Neuronal stem cell (in vitro differentiated cells): ENCODE results near the gene POC1B.

Experiments
- DNase-seq: peaks from one replicate; pipeline ENCODE4 v3.0.0-alpha.2; 2013; ENCODE audit warnings: low spot score
- H2AFZ ChIP-seq: one replicate; pipeline ENCODE4 v1.6.1; 2013; ENCODE audit warnings: mild to moderate bottlenecking, low read length, inconsistent platforms
- H2AK5ac ChIP-seq: 2 replicates; pipeline ENCODE4 v1.6.1; 2013; ENCODE audit warnings: low read depth, mild to moderate bottlenecking, inconsistent platforms, low read length, moderate library complexity, mixed read lengths
- H2BK120ac ChIP-seq: 2 replicates; pipeline ENCODE4 v1.6.1; 2013; ENCODE audit warnings: low read depth, mild to moderate bottlenecking, inconsistent platforms, low read length, moderate library complexity, mixed read lengths
- H2BK12ac ChIP-seq: one replicate; pipeline ENCODE4 v1.6.1; 2013; ENCODE audit warnings: low read length, inconsistent platforms
- H2BK15ac ChIP-seq: 2 replicates; pipeline ENCODE4 v1.6.1; 2013; ENCODE audit warnings: mild to moderate bottlenecking, low read length, inconsistent platforms, mixed read lengths
- H2BK5ac ChIP-seq: one replicate; pipeline ENCODE4 v1.6.1; 2013; ENCODE audit warnings: inconsistent platforms, mild to moderate bottlenecking, low read length, moderate library complexity
- H3K14ac ChIP-seq: one replicate; pipeline ENCODE4 v1.6.1; 2013; ENCODE audit warnings: low read length, inconsistent platforms
- H3K18ac ChIP-seq: 2 replicates; pipeline ENCODE4 v1.6.1; 2013; ENCODE audit warnings: low read length, inconsistent platforms
- H3K23ac ChIP-seq: 2 replicates; pipeline ENCODE4 v1.6.1; 2013; ENCODE audit warnings: low read depth, mild to moderate bottlenecking, mixed read lengths, low read length, inconsistent platforms; ENCODE audit not compliant: poor library complexity
- H3K27ac ChIP-seq: replicated peaks from 3 replicates; pipeline ENCODE4 v1.5.1; 2013; ENCODE audit warnings: low read length, inconsistent platforms
- H3K27me3 ChIP-seq, 3 experiments: 2 replicates each; pipeline ENCODE4 v1.6.1; 2013; ENCODE audit warnings: low read length in 3 of 3, mild to moderate bottlenecking in 2 of 3, inconsistent platforms in 1 of 3, low read depth in 1 of 3, mixed read lengths in 1 of 3, moderate library complexity in 1 of 3; ENCODE audit not compliant: control insufficient read depth in 3 of 3, insufficient read depth in 3 of 3
- H3K36me3 ChIP-seq, 2 donors: replicated peaks in 1 of 2; 2 replicates each; pipeline ENCODE4 v1.6.1; 2013; ENCODE audit warnings: low read length in 2 of 2; ENCODE audit not compliant: control insufficient read depth in 2 of 2, insufficient read depth in 2 of 2
- H3K4ac ChIP-seq: 2 replicates; pipeline ENCODE4 v1.6.1; 2013; ENCODE audit warnings: inconsistent platforms, mild to moderate bottlenecking, low read length, moderate library complexity
- H3K4me1 ChIP-seq, 2 donors: 1 replicate in 1 of 2; 2 replicates in 1 of 2; pipeline ENCODE4 v1.6.1; 2013; ENCODE audit warnings: low read length in 2 of 2, low read depth in 1 of 2; ENCODE audit not compliant: control insufficient read depth in 2 of 2, insufficient read depth in 1 of 2
- H3K4me2 ChIP-seq: one replicate; pipeline ENCODE4 v1.6.1; 2013; ENCODE audit warnings: mild to moderate bottlenecking, low read length, inconsistent platforms; ENCODE audit not compliant: insufficient read depth, poor library complexity, severe bottlenecking
- H3K4me3 ChIP-seq, 2 donors: 2 replicates each; pipeline ENCODE4 v1.5.1; 2013; ENCODE audit warnings: low read length in 2 of 2, mild to moderate bottlenecking in 2 of 2, inconsistent platforms in 1 of 2, moderate library complexity in 1 of 2
- H3K79me1 ChIP-seq: one replicate; pipeline ENCODE4 v1.6.1; 2013; ENCODE audit warnings: low read depth, mild to moderate bottlenecking, inconsistent platforms, low read length, moderate library complexity
- H3K9ac ChIP-seq: one replicate; pipeline ENCODE4 v1.6.1; 2013; ENCODE audit warnings: mild to moderate bottlenecking, low read depth, low read length, inconsistent platforms; ENCODE audit not compliant: poor library complexity
- H3K9me3 ChIP-seq, 2 donors: replicated peaks in 1 of 2; 2 replicates each; pipeline versions ENCODE3 to v1.6.1; 2013; ENCODE audit warnings: low read length in 2 of 2, mild to moderate bottlenecking in 2 of 2, inconsistent platforms in 1 of 2, low read depth in 1 of 2, mixed read lengths in 1 of 2, moderate library complexity in 1 of 2; ENCODE audit not compliant: control insufficient read depth in 2 of 2, insufficient read depth in 1 of 2
- H4K8ac ChIP-seq: one replicate; pipeline ENCODE4 v1.6.1; 2013; ENCODE audit warnings: low read depth, mild to moderate bottlenecking, inconsistent platforms, low read length, moderate library complexity
- H4K91ac ChIP-seq: one replicate; pipeline ENCODE4 v1.6.1; 2013; ENCODE audit warnings: low read length, low read depth, mild to moderate bottlenecking, inconsistent platforms; ENCODE audit not compliant: poor library complexity
- WGBS, 2 donors: extraction: QIAGEN DNeasy Blood & Tissue Kit; methylation state at CpG; one replicate each; pipeline ENCODE4 v1.1.7; 2013; ENCODE audit warnings: missing lambda C conversion rate in 2 of 2, mixed read lengths in 1 of 2; ENCODE audit not compliant: insufficient read length in 2 of 2, insufficient replicate concordance in 1 of 2; ENCODE audit errors: extremely low coverage in 2 of 2; 5-methylcytosine and 5-hydroxymethylcytosine counted together

POC1B gene

DNA sequence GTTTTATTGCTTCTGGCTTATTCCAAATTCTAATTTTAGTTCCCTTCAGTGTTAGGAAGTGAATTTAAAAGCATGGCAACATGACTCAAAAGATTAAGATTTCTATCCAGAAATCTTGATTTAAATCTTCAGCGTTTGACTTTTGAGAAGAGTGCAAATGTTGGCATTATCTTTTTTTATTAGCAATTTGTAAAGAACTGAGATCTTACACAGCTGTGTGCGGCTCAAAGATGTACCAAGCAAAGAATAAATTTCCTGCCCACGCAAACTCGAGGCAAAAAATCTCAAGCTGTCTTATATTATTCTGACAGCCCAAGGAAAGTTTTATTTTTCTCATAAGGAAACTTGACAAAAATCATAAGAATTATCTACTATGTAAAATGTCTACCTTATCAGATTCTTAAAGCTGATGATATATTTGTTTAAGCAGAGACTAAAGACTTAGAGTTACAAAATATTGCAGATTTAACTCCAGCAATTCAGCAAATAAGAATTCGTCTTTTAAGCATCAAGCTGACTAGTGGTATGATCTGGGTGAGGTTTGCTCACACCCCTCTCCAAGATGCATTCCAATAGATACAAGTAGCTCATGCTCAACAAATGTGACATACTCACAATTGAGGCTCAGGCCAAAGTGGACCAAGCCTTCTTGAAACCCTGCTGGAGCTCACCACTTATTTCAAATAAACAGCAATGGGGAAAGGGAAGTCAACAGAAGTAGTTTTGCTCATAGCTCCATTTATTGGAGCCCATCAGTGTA, 47.4 kb upstream of the POC1B start:
- no peak overlapping the region for H2BK120ac ChIP-seq
- H3K9me3 ChIP-seq, result no peaks in the 10 kb centered on the region
- no CpG with 5 or more reads among the region's 5 CpGs for WGBS, 2 donors
- no peak overlapping the region for H3K4me2 ChIP-seq
- H3K14ac ChIP-seq, result no peak overlapping the region
- H3K23ac ChIP-seq, result no peak overlapping the region
- no peak overlapping the region for H3K4me3 ChIP-seq
- no peaks in the 10 kb centered on the region for H3K79me1 ChIP-seq
- H3K4ac ChIP-seq, result no peak overlapping the region
- no peak overlapping the region for H4K91ac ChIP-seq
- H2BK15ac ChIP-seq, result no peak overlapping the region
- H2BK12ac ChIP-seq, result no peak overlapping the region
- no peak overlapping the region for H2AK5ac ChIP-seq
- H2BK5ac ChIP-seq, result no peak overlapping the region
- no peak overlapping the region for H4K8ac ChIP-seq
- H3K36me3 ChIP-seq, result no peaks in the 10 kb centered on the region
- H2AFZ ChIP-seq, result no peak overlapping the region
- H3K18ac ChIP-seq, result no peak overlapping the region
- peaks cover 0 to 8% of the 10 kb centered on the region in 2 donors for H3K4me1 ChIP-seq
- DNase-seq, result no peak
- H3K27me3 ChIP-seq, result no peaks in the 10 kb centered on the region
- no peak overlapping the region for H3K27ac ChIP-seq
- no peak overlapping the region for H3K9ac ChIP-seq

DNA sequence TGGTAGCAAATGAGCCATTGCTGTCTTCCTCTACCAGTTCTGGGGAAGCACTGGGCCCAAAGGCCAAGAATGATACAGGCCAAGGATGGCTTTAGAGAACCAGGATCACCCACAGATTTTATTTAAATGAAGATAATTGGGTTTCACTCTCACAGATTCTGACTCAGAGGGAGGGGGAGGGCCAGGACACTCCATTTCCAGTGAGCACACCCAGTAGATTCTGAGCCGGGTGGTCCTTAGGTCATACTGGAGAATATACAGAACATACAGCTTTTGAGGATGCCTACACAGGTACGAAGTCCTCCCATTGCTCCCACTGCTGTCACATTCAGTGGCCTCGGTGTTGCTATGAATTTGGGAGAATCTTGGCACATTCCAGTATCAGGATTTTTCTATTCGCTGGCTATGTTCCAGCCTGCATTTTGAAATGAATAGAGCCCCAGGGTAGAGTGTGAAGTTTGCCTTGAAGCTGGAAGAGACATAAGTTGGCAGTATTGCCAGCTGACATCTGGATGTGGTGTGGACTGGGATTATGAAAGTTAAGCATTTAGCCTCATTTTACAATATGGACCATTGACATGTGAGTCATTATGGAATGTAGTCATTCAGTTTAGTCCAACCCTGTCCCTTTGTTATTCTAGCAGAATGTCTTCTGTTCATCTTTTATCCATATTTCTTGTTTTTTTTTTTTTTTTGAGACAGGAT, 45.8 kb upstream of the POC1B start:
- H2BK12ac ChIP-seq, result no peak overlapping the region
- H4K91ac ChIP-seq, result no peak overlapping the region
- H3K4me3 ChIP-seq, result no peak overlapping the region
- H3K27ac ChIP-seq, result no peak overlapping the region
- no peak overlapping the region for H3K4me2 ChIP-seq
- no peak overlapping the region for H2BK120ac ChIP-seq
- H2BK5ac ChIP-seq, result no peak overlapping the region
- H3K4me1 ChIP-seq, result peaks cover 0 to 8% of the 10 kb centered on the region in 2 donors
- H3K4ac ChIP-seq, result no peak overlapping the region
- no CpG with 5 or more reads among the region's 4 CpGs for WGBS, 2 donors
- H2BK15ac ChIP-seq, result no peak overlapping the region
- no peak overlapping the region for H3K18ac ChIP-seq
- DNase-seq, result no peak
- no peak overlapping the region for H2AK5ac ChIP-seq
- H3K9ac ChIP-seq, result no peak overlapping the region
- H3K23ac ChIP-seq, result no peak overlapping the region
- no peak overlapping the region for H4K8ac ChIP-seq
- H2AFZ ChIP-seq, result no peak overlapping the region
- no peaks in the 10 kb centered on the region for H3K9me3 ChIP-seq
- H3K36me3 ChIP-seq, result no peaks in the 10 kb centered on the region
- no peaks in the 10 kb centered on the region for H3K27me3 ChIP-seq
- no peak overlapping the region for H3K14ac ChIP-seq
- H3K79me1 ChIP-seq, result no peaks in the 10 kb centered on the region

DNA sequence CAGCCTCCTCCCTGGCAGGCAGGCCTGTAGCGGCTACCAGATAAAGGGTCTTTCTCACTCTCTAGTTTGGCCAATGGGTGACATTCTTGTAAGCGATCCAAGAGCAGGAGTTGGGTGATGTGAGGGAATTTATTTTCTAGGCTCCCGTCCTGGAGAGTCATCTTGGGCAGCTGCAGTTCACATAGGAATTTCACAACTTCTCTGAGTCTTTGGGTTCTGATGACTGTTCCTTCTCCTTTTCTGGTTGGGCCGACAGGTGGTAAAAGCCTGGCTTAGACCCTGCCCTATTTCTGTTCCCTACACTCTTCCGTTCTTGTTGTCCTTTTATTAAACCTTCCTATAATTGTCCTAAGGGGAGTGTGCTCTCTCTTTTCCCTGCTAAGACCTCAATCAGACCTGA, 42.6 kb upstream of the POC1B start:
- Histone ChIP-seq H2BK12ac (no peak overlapping the region), H3K14ac (no peak overlapping the region), H3K4me2 (no peak overlapping the region), H2AK5ac (no peak overlapping the region), H3K27me3 (no peaks in the 10 kb centered on the region), H2BK15ac (no peak overlapping the region), H3K23ac (no peak overlapping the region), H3K36me3 (no peaks in the 10 kb centered on the region), H3K18ac (no peak overlapping the region), H3K4me1 (no peaks in the 10 kb centered on the region), H4K91ac (no peak overlapping the region), H3K27ac (no peak overlapping the region), H2BK120ac (no peak overlapping the region), H2AFZ (no peak overlapping the region), H3K4ac (no peak overlapping the region), H3K79me1 (no peaks in the 10 kb centered on the region), H2BK5ac (no peak overlapping the region), H3K4me3 (no peak overlapping the region), H4K8ac (no peak overlapping the region), H3K9ac (no peak overlapping the region), H3K9me3 (no peaks in the 10 kb centered on the region)
- no CpG with 5 or more reads among the region's 5 CpGs for WGBS, 2 donors
- no peak for DNase-seq

DNA sequence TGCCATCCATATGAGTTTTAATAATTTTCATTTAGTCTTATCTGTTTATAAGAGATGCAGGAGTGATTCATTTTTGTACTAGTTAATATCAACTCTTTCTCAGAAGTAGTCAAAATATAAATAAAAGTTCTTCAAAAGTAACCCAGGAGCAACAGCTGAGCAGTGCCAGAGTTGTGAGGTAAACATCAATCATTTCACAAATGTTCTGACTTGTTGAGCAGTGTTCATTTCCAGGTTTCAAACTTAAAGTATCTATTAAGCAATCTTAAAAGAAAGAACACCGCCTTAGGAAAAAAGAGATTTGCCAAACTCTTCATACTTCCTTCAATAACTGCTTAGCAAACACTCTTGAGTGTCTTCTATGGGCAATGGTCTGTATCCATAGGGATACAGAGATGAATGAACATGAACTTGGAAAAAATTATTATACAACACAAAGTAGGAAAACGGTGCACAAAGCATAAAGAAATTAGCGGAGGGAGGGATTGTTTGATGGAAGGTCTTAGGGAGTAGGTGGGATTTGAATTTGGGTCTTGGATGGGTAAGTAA, 41.9 kb upstream of the POC1B start:
- H3K27ac ChIP-seq, result no peak overlapping the region
- H2BK5ac ChIP-seq, result no peak overlapping the region
- no peak overlapping the region for H3K18ac ChIP-seq
- no peak overlapping the region for H2BK15ac ChIP-seq
- no peak overlapping the region for H2BK12ac ChIP-seq
- no peaks in the 10 kb centered on the region for H3K4me1 ChIP-seq
- 100% methylated on average over 1 of the region's 3 CpGs; no CpG with 5 or more reads in 1 of the 2 donors for WGBS, 2 donors
- no peak overlapping the region for H4K8ac ChIP-seq
- H3K36me3 ChIP-seq, result no peaks in the 10 kb centered on the region
- no peak overlapping the region for H3K4me2 ChIP-seq
- no peaks in the 10 kb centered on the region for H3K9me3 ChIP-seq
- no peak overlapping the region for H3K14ac ChIP-seq
- H2AK5ac ChIP-seq, result no peak overlapping the region
- no peak for DNase-seq
- no peaks in the 10 kb centered on the region for H3K79me1 ChIP-seq
- no peak overlapping the region for H4K91ac ChIP-seq
- H3K23ac ChIP-seq, result no peak overlapping the region
- no peak overlapping the region for H3K9ac ChIP-seq
- no peak overlapping the region for H3K4me3 ChIP-seq
- no peak overlapping the region for H3K4ac ChIP-seq
- no peak overlapping the region for H2BK120ac ChIP-seq
- no peaks in the 10 kb centered on the region for H3K27me3 ChIP-seq
- H2AFZ ChIP-seq, result no peak overlapping the region
